Keratinocyte (primary cell): ENCODE results near the gene TTLL6.

Experiments used
- CTCF ChIP-seq, 3 experiments: IDR thresholded peaks in 1 of 3; conservative IDR thresholded peaks in 1 of 3; optimal IDR thresholded peaks in 1 of 3; 2 replicates in 2 of 3; 3 replicates in 1 of 3; pipeline versions ENCODE3 to v1.5.1; 2011; ENCODE audit warnings: low read length in 3 of 3, mild to moderate bottlenecking in 3 of 3, moderate library complexity in 2 of 3, control low read depth in 1 of 3, inconsistent platforms in 1 of 3; ENCODE audit not compliant: insufficient read depth in 2 of 3; ENCODE audit errors: extremely low read depth in 1 of 3
- EZH2 ChIP-seq: IDR thresholded peaks from one replicate; pipeline ENCODE4 v1.6.1; 2012; ENCODE audit warnings: inconsistent platforms, mild to moderate bottlenecking, low read length, moderate library complexity

DNA sequence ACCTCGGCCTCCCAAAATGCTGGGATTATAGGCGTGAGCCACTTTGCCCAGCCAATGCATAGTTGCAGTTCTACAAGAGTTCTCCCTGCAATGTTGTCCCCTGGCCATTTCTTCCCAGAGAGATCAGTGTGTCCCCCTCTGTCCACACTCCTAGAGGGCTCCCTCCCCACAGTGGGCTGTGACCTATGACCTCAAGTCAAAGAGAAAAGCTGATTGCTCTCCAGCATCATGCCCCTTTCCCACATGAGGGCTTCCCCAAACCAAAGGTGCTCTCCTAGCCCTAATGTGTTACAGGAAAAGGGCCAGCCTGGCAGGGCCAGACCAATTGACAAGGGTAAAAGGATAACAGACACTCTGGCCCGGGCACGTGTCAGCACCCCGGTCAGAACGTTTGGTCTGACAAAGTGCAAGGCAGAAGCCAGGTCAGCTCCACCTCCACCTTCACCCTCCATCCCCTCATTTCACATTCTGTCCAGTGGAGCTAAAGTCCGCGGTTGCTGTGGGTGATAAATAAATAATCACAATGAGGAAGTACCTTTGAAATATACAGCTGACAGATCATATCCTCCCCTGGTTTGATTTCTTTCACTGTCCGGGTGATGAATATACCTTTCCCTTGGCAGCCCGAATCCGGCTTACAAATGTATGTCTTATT, 17.8 kb downstream of the TTLL6 start:
- no peak for TF ChIP-seq CTCF (optimal IDR thresholded peaks at IDR 0.05 in 1 of 3, IDR thresholded peaks at IDR 0.05 in 1 of 3, conservative IDR thresholded peaks at IDR 0.05 in 1 of 3; ENCODE audit: extremely low read depth in 1 of 3, insufficient read depth in 2 of 3, low read length in 3 of 3)
- TF ChIP-seq EZH2, result no peak
